Ovary (tissue), 9 donors: ENCODE measurements around the gene TSPAN10. TPM values are rescaled to one million over a fixed set of nuclear protein-coding genes. Genes with fewer than 3 reads are reported as not detected.

ENCODE experiments used
- DNase-seq, 5 donors: peaks; one replicate each; pipeline ENCODE4 v3.0.0-alpha.2; 2019 to 2020
- H3K27ac ChIP-seq, 2 donors: fragments of 200-600 bp; one replicate each; pipeline versions ENCODE4 v1.5.1 to v1.8.0; 2019 to 2022
- H3K27me3 ChIP-seq: fragments of 200-600 bp; one replicate; pipeline ENCODE4 v1.8.0; 2022
- H3K36me3 ChIP-seq: fragments of 200-600 bp; sonication (generic); one replicate; pipeline ENCODE4 v1.5.1; 2019
- H3K4me1 ChIP-seq: one replicate; pipeline ENCODE4 v1.8.1; 2013; ENCODE audit warnings: mild to moderate bottlenecking, moderate library complexity; ENCODE audit not compliant: insufficient read depth
- H3K4me3 ChIP-seq: fragments of 200-600 bp; sonication (generic); one replicate; pipeline ENCODE4 v1.5.1; 2017
- H3K9me3 ChIP-seq, 2 donors: fragments of 200-600 bp in 1 of 2; sonication (generic) in 1 of 2; one replicate each; pipeline versions ENCODE4 v1.5.1 to v1.8.1; 2013 to 2019; ENCODE audit warnings: mild to moderate bottlenecking in 1 of 2, moderate library complexity in 1 of 2
- CTCF ChIP-seq, 3 donors: fragments of 450-650 bp in 2 of 3; fragments of 200-600 bp in 1 of 3; IDR thresholded peaks; one replicate each; pipeline versions ENCODE4 v1.5.1 to v1.8.0; 2016 to 2022; ENCODE audit warnings: antibody characterized with exemption in 3 of 3, mild to moderate bottlenecking in 1 of 3
- EP300 ChIP-seq: sonication (generic); formaldehyde crosslinking; IDR thresholded peaks from one replicate; pipeline ENCODE4 v1.6.1; 2017; ENCODE audit warnings: antibody characterized with exemption
- POLR2A ChIP-seq: fragments of 450-650 bp; IDR thresholded peaks from one replicate; pipeline ENCODE4 v1.6.1; 2017; ENCODE audit warnings: antibody characterized with exemption, mild to moderate bottlenecking, moderate library complexity
- WGBS, 3 donors: extraction: QIAGEN DNeasy Blood & Tissue Kit in 1 of 3; methylation state at CpG; one replicate each; pipeline versions ENCODE4 v1.1.5 to v1.1.7; 2013 to 2017; 5-methylcytosine and 5-hydroxymethylcytosine counted together
- intact Hi-C, 4 donors: fragments of 100-400 bp; cut with DNase I; formaldehyde crosslinking; loops; one replicate each; pipeline versions ENCODE4 v1.11.0 to v1.15.1; 2022 to 2023
- polyA plus RNA-seq, 2 donors: library from polyadenylated mRNA; stranded (reverse); fragments of 200-250 nt in 1 of 2; fragments of 350-450 nt in 1 of 2; fragmentation: Illumina TruSeq in 1 of 2; extraction: RNeasy Lipid Tissue Mini Kit (QIAGEN cat#74804) in 1 of 2; gene quantifications; one replicate each; pipeline ENCODE4 v1.2.3, GENCODE V29; 2013 to 2014
- total RNA-seq, 7 donors: library from RNA; depleted of rRNA in 2 of 7; stranded (reverse); fragments of >200 nt in 2 of 7; fragmentation: NEBNext Ultra II Directional in 3 of 7; extraction: Animal tissue kit (Norgen Biotek cat#: 25700) in 3 of 7; gene quantifications; one replicate each; pipeline versions ENCODE4 v1.1.0 to v1.2.4, GENCODE V29; 2016 to 2023
- donor health status: DM: no; HTN: no; CAD: no; lungs with moderate emphysema.
- donor health status: DM: no; HTN: no; CAD: no.
- donor health status: Bipolar disorder and iron deficiency.
- donor health status: DM: yes; HTN: yes; CAD: no.
- donor health status: DM: no; HTN: no; CAD: no.
- donor health status: DM: yes; HTN: yes; CAD: no.

TSPAN10 gene
- total and polyA plus RNA-seq, 9 donors = 0.68 to 3.3 (median 1.2) TPM

- Histone ChIP-seq H3K27me3 (peaks cover 14% of the 10 kb centered on the region), H3K9me3 (peaks cover 0 to 10% of the 10 kb centered on the region in 2 donors), H3K4me3 (no peak overlapping the region), H3K36me3 (no peaks in the 10 kb centered on the region), H3K27ac (no peak overlapping the region), H3K4me1 (no peaks in the 10 kb centered on the region)
- intact Hi-C loops = no loop called here
- DNase-seq = no peak
- TF ChIP-seq EP300 (no peak), CTCF (IDR thresholded peaks at IDR 0.05) (no peak), POLR2A (no peak)
- 85 to 87% (median 86%) methylated on average over 25 to 29 of the region's 29 CpGs for WGBS, 3 donors
These were observed 8.3 kb downstream of the TSPAN10 start for GRCh38 chr17:81644976-81645952.

GRCh38 chr17:81646869-81647600 lies 10.0 kb downstream of the TSPAN10 start:
- Histone ChIP-seq H3K9me3 (peaks cover 0 to 10% of the 10 kb centered on the region in 2 donors), H3K36me3 (no peaks in the 10 kb centered on the region), H3K4me1 (no peaks in the 10 kb centered on the region), H3K4me3 (no peak overlapping the region), H3K27ac (no peak overlapping the region), H3K27me3 (peaks cover 14% of the 10 kb centered on the region)
- no peak for DNase-seq
- WGBS, 3 donors = 52 to 70% (median 58%) methylated on average over 12 of the region's 12 CpGs
- TF ChIP-seq EP300 (no peak), POLR2A (no peak), CTCF (IDR thresholded peaks at IDR 0.05) (no peak)
- intact Hi-C loops = no loop called here

- H3K4me1 ChIP-seq = no peaks in the 10 kb centered on the region
- no peaks in the 10 kb centered on the region for H3K36me3 ChIP-seq
- peaks cover 14% of the 10 kb centered on the region for H3K27me3 ChIP-seq
- H3K27ac ChIP-seq = no peak overlapping the region
- H3K9me3 ChIP-seq = peaks cover 0 to 10% of the 10 kb centered on the region in 2 donors
- no peak for DNase-seq
- H3K4me3 ChIP-seq = no peak overlapping the region
- TF ChIP-seq EP300 (no peak), CTCF (IDR thresholded peaks at IDR 0.05) (no peak), POLR2A (no peak)
- 18 to 28% (median 25%) methylated on average over 19 to 21 of the region's 21 CpGs for WGBS, 3 donors
- intact Hi-C loops = no loop called here
These were observed 10.6 kb downstream of the TSPAN10 start for GRCh38 chr17:81647640-81648012.

- intact Hi-C loops = no loop called here
- Histone ChIP-seq H3K4me3 (no peak overlapping the region), H3K27me3 (peaks cover 14% of the 10 kb centered on the region), H3K9me3 (peaks cover 0 to 10% of the 10 kb centered on the region in 2 donors), H3K27ac (no peak overlapping the region), H3K36me3 (no peaks in the 10 kb centered on the region), H3K4me1 (no peaks in the 10 kb centered on the region)
- TF ChIP-seq EP300 = no peak
- no peak for TF ChIP-seq CTCF (IDR thresholded peaks at IDR 0.05)
- TF ChIP-seq POLR2A = no peak
- WGBS, 3 donors = 2 to 6% (median 5%) methylated on average over 10 to 78 of the region's 78 CpGs
- no peak for DNase-seq
These were observed 11.2 kb downstream of the TSPAN10 start for GRCh38 chr17:81648013-81648706.
